ENCODE data around the gene BCO1.
"Not testable (repeated sequence)": the region's sequence is repeated elsewhere in the genome, so short reads cannot be mapped to it uniquely, and the experiment has no call there.

Gene BCO1

DNA sequence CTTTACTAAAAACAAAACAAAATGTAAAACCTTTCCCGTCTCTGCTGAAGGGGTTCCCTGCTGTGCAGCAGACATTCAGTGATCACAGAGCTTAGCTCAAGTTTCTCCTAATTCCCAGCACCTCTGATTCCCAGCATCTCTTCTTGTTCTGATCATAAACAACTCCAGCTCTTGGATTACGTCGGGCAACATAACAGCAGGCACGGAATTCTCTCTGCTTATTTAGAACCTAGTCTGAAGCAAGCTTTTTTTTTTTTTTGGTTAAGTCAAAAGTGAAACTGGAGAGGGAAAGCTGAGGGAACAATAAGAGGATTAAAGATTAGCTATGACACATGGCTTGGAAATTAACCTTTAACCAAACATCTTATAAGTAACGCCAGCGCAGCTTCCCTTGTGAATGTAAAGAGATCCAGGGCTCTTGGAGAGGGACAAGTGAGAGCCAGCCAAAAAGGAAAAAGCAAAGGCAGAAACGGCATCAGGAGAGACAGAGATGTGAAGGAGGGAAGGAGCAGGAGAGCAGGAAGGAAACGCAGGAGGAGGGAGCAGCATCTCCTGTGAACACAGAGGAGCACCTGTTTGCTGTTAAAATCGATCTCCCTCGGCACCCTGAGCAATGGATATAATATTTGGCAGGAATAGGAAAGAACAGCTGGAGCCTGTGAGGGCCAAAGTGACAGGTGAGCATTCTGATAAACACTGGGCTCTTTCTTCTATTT, at the start of gene BCO1:
Gene BCO1 (plus strand): TSS at position 394 of the 716 bp plus-strand sequence. CDS start 220 bp downstream, at position 614.
- intact Hi-C loops (cut with DNase I) = no loop called here
- peak in 2 of 10 donors; percentile 5 to 62 for DNase-seq

GRCh38 chr16:81189100-81189664, 49.3 kb upstream of the BCO1 start:
- intact Hi-C loops (cut with DNase I) = no loop called here
- peak; percentile 59 to 96 (median 72) for DNase-seq

DNA sequence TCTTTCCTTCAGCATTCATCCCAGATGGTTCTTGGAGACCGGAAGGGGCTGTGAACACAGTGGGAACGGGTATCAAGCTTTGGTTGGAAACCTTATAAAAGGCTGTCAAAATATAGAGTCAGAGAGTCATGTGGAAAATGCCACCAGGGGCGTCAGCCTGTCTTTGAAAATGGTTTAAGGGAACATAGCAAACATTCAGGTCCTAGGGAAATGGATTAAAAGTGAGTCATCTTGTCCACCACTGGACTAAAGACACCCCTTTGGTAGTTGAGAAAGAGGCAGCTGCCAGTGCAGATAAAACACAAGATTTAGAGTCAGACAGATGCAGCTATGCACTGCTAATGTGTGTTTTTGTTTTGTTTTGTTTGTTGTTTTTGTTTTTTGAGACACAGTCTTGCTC, 47.8 kb upstream of the BCO1 start:
- no peak for DNase-seq
- intact Hi-C loops (cut with DNase I) = no loop called here

DNA sequence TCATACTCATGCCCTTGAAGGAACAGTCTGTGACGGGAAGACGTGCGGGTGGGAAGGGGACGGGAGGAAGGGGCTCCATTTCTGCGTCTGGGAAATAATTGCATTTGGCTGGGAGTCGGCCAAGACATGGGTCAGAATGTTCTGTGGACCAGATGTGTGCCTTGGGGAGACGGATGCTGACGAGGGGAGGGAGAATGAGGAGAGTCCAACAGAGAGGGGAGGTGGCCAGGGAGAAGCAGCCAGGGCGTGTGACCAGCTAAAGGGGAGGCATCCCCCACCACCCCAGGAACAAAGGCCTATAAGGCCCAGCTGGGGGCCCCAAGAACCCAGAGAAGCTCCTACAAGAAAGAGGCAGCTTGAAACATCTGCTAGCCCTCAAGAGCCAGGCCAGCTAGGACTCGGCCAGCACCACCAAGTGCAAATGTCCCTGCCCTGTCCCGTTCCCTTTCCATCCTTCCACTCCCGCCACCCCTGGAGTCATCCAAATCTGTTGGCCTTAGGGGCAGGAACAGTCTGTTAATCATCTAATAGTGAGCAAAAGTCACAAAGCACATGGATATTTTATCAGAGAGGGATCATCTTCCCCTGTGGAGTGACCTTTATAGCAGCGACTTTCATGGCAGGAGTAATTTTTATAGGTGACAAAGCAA, 42.5 kb upstream of the BCO1 start:
- intact Hi-C loops (cut with DNase I) = loop anchor here (5.0 kb wide), 1 partner anchor 159 kb away; the partner anchor contains the start of gene ATMIN
- no peak for DNase-seq

GRCh38 chr16:81198635-81199034, 39.9 kb upstream of the BCO1 start:
- intact Hi-C loops (cut with DNase I) = loop anchor here (1.0 to 5.0 kb wide), 2 partner anchors 161 to 194 kb away; partner anchors contain the start of gene ATMIN
- DNase-seq = peak in 3 of 10 donors; percentile 10 to 87 (median 34)

GRCh38 chr16:81201267-81201666, 37.2 kb upstream of the BCO1 start:
- peak in 5 of 10 donors; percentile 13 to 65 (median 18) for DNase-seq
- intact Hi-C loops (cut with DNase I) = loop anchor here (10.0 kb wide), 3 partner anchors 106 to 534 kb away; partner anchors contain the start of genes GAN and GCSH

DNA sequence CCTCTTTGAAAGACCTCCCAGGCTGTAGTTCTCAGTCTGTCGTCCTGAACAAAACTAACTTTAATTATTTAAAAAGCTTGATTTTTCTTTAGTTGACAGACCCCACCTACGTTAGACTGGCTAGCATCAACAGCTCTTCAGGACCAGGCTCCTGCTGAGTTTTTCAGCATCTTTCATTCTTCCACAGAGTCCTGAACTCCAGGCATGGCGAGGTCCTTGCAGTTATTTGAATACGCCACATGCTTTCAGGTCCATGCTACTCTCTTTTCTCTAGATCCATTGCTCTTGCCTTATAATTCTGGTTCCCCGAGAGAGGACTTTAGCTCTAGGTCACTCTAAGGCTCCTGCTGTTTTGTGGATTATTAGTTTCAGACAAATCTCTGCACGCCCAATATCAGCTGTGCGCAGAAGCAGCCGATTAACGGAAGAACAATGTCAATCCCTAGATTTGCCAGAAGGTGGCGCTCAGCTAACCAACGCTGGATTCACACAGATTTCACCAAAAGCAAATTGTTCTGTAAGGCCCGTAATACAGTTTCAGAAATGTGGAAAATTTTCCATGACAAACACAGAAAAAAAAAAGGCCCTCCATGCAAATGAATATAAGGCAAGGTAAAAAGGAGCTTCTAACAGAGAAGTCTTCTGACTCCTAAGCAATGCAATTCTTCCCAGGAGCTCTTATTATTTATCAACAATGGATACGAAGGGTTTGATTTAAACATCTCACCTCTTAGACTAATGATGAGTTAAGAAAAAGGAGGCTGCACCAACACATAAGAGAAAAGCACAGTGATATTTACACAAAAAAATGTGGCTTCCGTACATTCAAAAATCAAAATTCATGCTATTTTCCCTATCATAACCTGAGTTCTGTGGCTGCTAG, 33.5 kb upstream of the BCO1 start:
- DNase-seq = peak in 4 of 10 donors; percentile 31 to 66 (median 54)

GRCh38 chr16:81207076-81207475, 31.4 kb upstream of the BCO1 start:
- intact Hi-C loops (cut with DNase I) = loop anchor here (10.0 kb wide), 3 partner anchors 108 to 528 kb away; partner anchors contain the start of genes GAN and GCSH
- peak in 1 of 10 donors; percentile 1 for DNase-seq

More for the DNA sequence above, 33.5 kb upstream of the BCO1 start:
- intact Hi-C loops (cut with DNase I) = loop anchor here (10.0 kb wide), 3 partner anchors 110 to 530 kb away; partner anchors contain the start of genes GAN and GCSH

DNA sequence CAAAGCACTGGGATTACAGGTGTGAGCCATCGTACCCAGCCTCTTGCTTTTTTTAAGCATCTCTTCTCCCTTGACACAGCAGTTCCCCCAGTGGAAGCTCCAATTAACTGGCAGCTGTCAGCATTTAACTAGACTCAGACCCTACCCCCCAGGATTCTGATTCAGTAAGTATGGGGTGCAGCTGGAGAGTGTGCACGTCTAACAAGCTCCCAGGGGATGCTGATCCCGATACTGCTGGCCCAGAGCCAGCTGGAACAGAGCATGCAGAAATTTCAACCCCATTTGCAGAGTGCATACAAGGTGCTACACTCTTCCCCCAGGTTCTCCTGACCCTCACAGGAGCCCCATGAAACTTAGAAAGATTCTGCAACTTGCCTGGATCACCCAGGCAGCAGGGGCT, 27.7 kb upstream of the BCO1 start:
- intact Hi-C loops (cut with DNase I) = no loop called here
- DNase-seq = no peak

DNA sequence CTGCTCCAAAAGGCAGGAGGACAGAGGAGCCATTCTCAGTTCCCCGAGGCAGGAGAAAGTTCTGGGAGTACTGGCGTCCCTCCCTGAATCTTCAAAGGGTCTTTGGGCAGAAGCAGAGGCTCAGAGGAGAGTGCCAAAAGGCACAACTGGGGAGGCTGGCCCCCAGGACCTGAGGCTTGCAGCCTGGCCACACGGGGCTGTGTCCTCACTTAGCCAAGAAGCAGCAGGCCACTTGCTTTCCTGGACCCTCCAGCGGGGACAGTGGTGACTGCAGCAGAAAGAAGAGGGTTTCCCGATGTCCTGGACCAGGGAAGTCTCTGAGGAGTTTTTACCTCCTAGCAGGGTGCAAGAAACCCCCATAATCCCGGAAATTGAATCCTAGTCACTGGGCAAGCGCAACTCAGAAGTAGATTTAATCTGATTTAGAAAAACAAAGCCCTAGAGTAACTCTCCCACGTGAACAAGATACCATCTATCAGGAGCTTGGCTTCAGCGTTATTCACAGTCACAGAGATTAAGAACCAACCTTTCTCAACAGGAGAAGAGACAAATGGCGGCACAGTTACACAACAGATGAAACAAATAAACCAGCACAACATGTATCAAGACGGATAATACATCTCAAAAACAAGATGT, 25.5 kb upstream of the BCO1 start:
- DNase-seq = peak in 1 of 10 donors; percentile 71
- intact Hi-C loops (cut with DNase I) = no loop called here

- intact Hi-C loops (cut with DNase I) = no loop called here
- DNase-seq = peak in 1 of 10 donors; percentile 48
Measured at GRCh38 chr16:81214745-81215166, 23.7 kb upstream of the BCO1 start.

DNA sequence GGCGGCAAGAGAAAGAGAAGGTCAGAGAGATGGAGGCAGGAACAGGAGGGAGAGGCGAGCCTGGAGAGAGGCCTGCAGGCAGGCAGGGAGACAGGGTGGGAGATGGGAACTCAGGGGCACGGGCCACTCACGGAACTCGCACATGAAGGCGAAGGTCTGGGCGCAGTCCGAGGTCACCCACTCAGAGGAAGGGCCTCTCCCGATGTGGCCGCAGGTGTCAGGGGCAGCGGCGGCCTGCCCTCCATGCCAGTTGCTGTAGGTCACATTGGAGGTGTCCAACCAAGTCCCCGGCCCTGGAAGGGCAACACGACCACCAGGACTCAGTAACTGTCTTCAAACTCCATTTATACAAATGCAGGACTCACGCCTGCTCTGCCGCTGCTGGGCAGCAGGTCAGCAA, 22.4 kb upstream of the BCO1 start:
- peak in 1 of 10 donors; percentile 43 for DNase-seq
- intact Hi-C loops (cut with DNase I) = no loop called here

DNA sequence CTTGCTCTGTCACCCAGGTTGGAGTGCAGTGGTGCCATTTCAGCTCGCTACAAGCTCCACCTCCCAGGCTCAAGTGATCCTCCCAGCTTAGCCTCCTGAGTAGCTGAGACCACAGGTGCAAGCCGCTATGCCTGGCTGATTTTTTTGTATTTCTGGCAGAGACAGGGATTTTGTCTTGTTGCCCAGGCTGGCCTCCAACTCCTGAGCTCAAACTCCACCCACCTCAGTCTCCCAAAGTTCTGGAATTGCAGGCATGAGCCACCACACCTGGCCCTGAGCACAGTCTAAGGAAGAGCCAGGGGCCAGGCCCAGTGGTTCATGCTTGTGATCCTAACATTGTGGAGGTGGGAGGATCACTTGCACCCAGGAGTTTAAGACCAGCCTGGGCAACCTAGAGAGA, 21.8 kb upstream of the BCO1 start:
- intact Hi-C loops (cut with DNase I) = no loop called here
- peak in 1 of 10 donors; percentile 2 for DNase-seq

- intact Hi-C loops (cut with DNase I) = no loop called here
Measured at GRCh38 chr16:81219151-81219550, 19.3 kb upstream of the BCO1 start.

GRCh38 chr16:81220349-81220748, 18.1 kb upstream of the BCO1 start:
- intact Hi-C loops (cut with DNase I) = no loop called here
- no peak for DNase-seq

More at GRCh38 chr16:81219151-81219550, 19.3 kb upstream of the BCO1 start:
- no peak for DNase-seq

DNA sequence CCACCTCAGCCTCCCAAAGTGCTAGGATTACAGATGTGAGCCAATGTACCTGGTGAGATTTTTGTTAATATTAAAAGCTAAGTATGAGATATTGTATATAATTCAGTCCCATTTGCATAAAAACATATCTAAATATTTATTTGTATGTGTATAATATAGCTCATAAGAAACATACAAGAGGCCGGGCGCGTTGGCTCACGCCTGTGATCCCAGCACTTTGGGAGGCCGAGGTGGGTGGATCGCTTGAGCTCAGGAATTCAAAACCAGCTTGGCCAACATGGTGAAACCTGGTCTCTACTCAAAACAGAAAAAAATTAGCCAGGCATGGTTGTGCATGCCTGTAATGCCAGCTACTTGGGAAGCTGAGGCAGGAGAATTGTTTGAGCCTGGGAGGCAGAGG, 16.8 kb upstream of the BCO1 start:
- DNase-seq = peak in 1 of 10 donors; percentile 71
- intact Hi-C loops (cut with DNase I) = no loop called here

DNA sequence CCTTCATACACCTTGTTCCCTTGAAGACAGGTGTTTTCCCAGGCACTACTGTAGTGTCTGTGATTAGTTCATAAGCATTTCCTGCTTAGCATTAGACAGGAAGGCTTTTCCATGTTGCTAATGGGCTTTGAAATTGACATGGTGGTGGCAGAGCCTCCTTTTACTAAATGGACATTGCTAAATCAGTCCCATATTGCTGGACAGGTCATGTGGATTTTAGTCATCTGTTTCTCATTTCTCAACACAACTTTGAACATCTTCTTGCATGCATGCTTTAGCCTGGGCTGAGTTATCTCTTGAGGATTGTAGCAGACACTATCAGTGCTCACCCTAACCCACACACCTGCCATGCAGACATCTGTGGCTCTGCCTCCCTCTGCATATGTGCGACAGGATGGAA, 13.7 kb upstream of the BCO1 start:
- intact Hi-C loops (cut with DNase I) = no loop called here
- no peak for DNase-seq

GRCh38 chr16:81225697-81226096, 12.8 kb upstream of the BCO1 start:
- intact Hi-C loops (cut with DNase I); DNase-seq: not testable (repeated sequence)

DNA sequence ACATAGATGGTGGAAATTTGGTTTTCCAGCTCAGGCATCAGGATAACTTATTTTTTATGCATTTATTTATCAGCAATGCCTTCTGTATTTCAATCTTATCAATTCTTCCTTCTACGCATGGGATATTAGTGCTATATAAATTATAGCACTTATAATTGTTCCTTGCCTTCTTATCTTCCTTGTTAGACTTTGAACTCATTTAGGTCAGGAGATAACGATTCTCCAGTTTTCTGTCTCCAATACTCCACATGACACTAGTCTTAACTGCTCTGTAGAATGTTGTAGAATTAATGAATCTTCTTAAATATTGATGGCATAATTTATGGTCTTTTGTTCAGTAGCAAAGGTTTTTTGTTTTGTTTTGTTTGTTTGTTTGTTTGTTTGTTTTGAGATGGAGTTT, 10.7 kb upstream of the BCO1 start:
- intact Hi-C loops (cut with DNase I) = no loop called here
- DNase-seq = no peak

DNA sequence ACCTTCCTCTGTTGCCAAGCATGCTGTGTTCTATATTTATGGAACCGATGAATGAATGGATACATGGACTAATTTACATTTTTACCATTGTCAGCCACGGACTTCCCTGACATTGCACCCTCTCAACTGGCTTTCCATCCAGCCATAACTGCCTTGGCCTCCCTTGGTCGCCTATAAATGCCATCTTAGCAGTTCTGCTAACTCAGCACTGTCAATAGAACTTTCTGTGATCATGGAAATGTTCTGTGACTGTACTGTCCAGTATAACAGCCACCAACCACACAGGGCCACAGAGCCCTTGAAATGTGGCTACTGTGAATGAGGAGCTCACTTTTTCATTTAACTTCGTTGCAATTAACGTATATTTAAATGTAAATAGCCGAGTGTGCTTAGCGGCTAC, 8.7 kb upstream of the BCO1 start:
- intact Hi-C loops (cut with DNase I) = no loop called here

More for the DNA sequence above, 8.7 kb upstream of the BCO1 start:
- peak in 1 of 10 donors; percentile 8 for DNase-seq
